Esophagus squamous epithelium (tissue), 5 donors: Measurements from ENCODE around the gene RHOH. TPM values are rescaled to one million over a fixed set of nuclear protein-coding genes. Genes with fewer than 3 reads are reported as not detected.

Experiments
- DNase-seq: peaks from one replicate; lab custom pipeline; 2025; lab: John Stamatoyannopoulos, UW
- H3K27ac ChIP-seq, 4 donors: fragments of 200-600 bp; sonication (generic); one replicate each; pipeline ENCODE4 v1.5.1; 2016 to 2019; ENCODE audit warnings: mild to moderate bottlenecking in 1 of 4
- H3K27me3 ChIP-seq, 4 donors: fragments of 200-600 bp; sonication (generic); 1 replicate in 3 of 4; 2 replicates in 1 of 4; pipeline versions ENCODE4 v1.5.1 to v1.6.0; 2017 to 2021; ENCODE audit warnings: antibody characterized with exemption in 1 of 4
- H3K36me3 ChIP-seq, 3 donors: fragments of 200-600 bp; sonication (generic); one replicate each; pipeline ENCODE4 v1.5.1; 2016 to 2019
- H3K4me1 ChIP-seq, 3 donors: fragments of 200-600 bp; sonication (generic); one replicate each; pipeline ENCODE4 v1.5.1; 2017 to 2019
- H3K4me3 ChIP-seq, 4 donors: fragments of 200-600 bp; sonication (generic); 1 replicate in 3 of 4; 2 replicates in 1 of 4; pipeline ENCODE4 v1.5.1; 2016 to 2019; ENCODE audit warnings: mild to moderate bottlenecking in 2 of 4, moderate library complexity in 1 of 4
- H3K9me3 ChIP-seq, 3 donors: fragments of 200-600 bp; sonication (generic); one replicate each; pipeline ENCODE4 v1.5.1; 2016 to 2019
- CTCF ChIP-seq, 6 experiments: fragments of 450-650 bp in 4 of 6; fragments of 200-600 bp in 2 of 6; sonication (generic) in 2 of 6; IDR thresholded peaks; one replicate each; pipeline ENCODE4 v1.5.1; 2016 to 2019; ENCODE audit warnings: antibody characterized with exemption in 6 of 6, mild to moderate bottlenecking in 4 of 6, moderate library complexity in 4 of 6
- POLR2A ChIP-seq, 4 donors: fragments of 450-650 bp; IDR thresholded peaks; one replicate each; pipeline ENCODE4 v1.6.1; 2017; ENCODE audit warnings: antibody characterized with exemption in 4 of 4, mild to moderate bottlenecking in 4 of 4, moderate library complexity in 3 of 4
- WGBS, 2 donors: methylation state at CpG; one replicate each; pipeline ENCODE4 v1.1.5; 2018; 5-methylcytosine and 5-hydroxymethylcytosine counted together
- intact Hi-C: fragments of 100-400 bp; cut with DNase I; formaldehyde crosslinking; loops from one replicate; pipeline ENCODE4 v1.15.0; 2022
- total RNA-seq, 4 donors: library from RNA; depleted of rRNA; stranded (reverse); fragments of >200 nt; gene quantifications; one replicate each; pipeline ENCODE4 v1.1.0, GENCODE V29; 2016
- donor health status: DM: yes; HTN: yes; CAD: no.

Gene RHOH
- total RNA-seq, 4 donors from 2014 or later, result 0.79 to 5.0 (median 2.2) TPM

GRCh38 chr4:40233227-40233626, 36.4 kb downstream of the RHOH start:
- intact Hi-C loops, result no loop called here
- no peaks in the 10 kb centered on the region for H3K9me3 ChIP-seq
- TF ChIP-seq POLR2A (IDR thresholded peaks at IDR 0.05) (no peak), CTCF (IDR thresholded peaks at IDR 0.05) (no peak)
- H3K27ac ChIP-seq, result no peak overlapping the region
- H3K27me3 ChIP-seq, result no peaks in the 10 kb centered on the region
- no peak overlapping the region for H3K4me3 ChIP-seq
- DNase-seq, result no peak
- no peaks in the 10 kb centered on the region for H3K36me3 ChIP-seq
- no peaks in the 10 kb centered on the region for H3K4me1 ChIP-seq
- WGBS, 2 donors, result 59 to 67% methylated on average over 3 of the region's 3 CpGs

- no peaks in the 10 kb centered on the region for H3K27me3 ChIP-seq
- H3K36me3 ChIP-seq, result no peaks in the 10 kb centered on the region
- TF ChIP-seq CTCF (IDR thresholded peaks at IDR 0.05) (no peak), POLR2A (IDR thresholded peaks at IDR 0.05) (no peak)
- intact Hi-C loops, result no loop called here
- no peaks in the 10 kb centered on the region for H3K9me3 ChIP-seq
- H3K4me1 ChIP-seq, result no peaks in the 10 kb centered on the region
- 52 to 72% methylated on average over 3 of the region's 3 CpGs for WGBS, 2 donors
- H3K27ac ChIP-seq, result no peak overlapping the region
- H3K4me3 ChIP-seq, result no peak overlapping the region
- DNase-seq, result no peak
Measured at GRCh38 chr4:40234519-40235039, 37.7 kb downstream of the RHOH start.

- Histone ChIP-seq H3K36me3 (no peaks in the 10 kb centered on the region), H3K4me1 (no peaks in the 10 kb centered on the region), H3K4me3 (no peak overlapping the region), H3K27ac (peak overlapping the region in 2 of 4 donors; percentile 25 to 28), H3K9me3 (no peaks in the 10 kb centered on the region), H3K27me3 (no peaks in the 10 kb centered on the region)
- WGBS, 2 donors, result 74 to 75% methylated on average over 11 to 12 of the region's 12 CpGs
- no peak for DNase-seq
- TF ChIP-seq CTCF (IDR thresholded peaks at IDR 0.05) (no peak), POLR2A (IDR thresholded peaks at IDR 0.05) (no peak)
- intact Hi-C loops, result no loop called here
Measured at GRCh38 chr4:40238008-40238699, 41.3 kb downstream of the RHOH start.

GRCh38 chr4:40238700-40239548, 42.1 kb downstream of the RHOH start:
- Histone ChIP-seq H3K36me3 (no peaks in the 10 kb centered on the region), H3K27me3 (no peaks in the 10 kb centered on the region), H3K27ac (peak overlapping the region in 2 of 4 donors; percentile 25 to 28), H3K4me3 (no peak overlapping the region), H3K4me1 (no peaks in the 10 kb centered on the region), H3K9me3 (no peaks in the 10 kb centered on the region)
- no peak for DNase-seq
- intact Hi-C loops, result no loop called here
- WGBS, 2 donors, result 76 to 88% methylated on average over 12 of the region's 12 CpGs
- no peak for TF ChIP-seq POLR2A (IDR thresholded peaks at IDR 0.05)
- TF ChIP-seq CTCF (IDR thresholded peaks at IDR 0.05), result no peak
